K562 (cell line): ENCODE results near the gene GFOD1. TPM values are rescaled to one million over a fixed set of nuclear protein-coding genes. Genes with fewer than 3 reads are reported as not detected.

ENCODE experiments used
- CHD7 ChIP-seq: fragments of 200-600 bp; sonication (generic); IDR thresholded peaks from one replicate; pipeline ENCODE4 v1.6.1; 2012; ENCODE audit warnings: mild to moderate bottlenecking, low read depth, low read length, inconsistent platforms
- EZH2 ChIP-seq: IDR thresholded peaks from 2 replicates; pipeline ENCODE4 v1.6.1; 2012; ENCODE audit warnings: low read depth, mild to moderate bottlenecking, inconsistent platforms, low read length, borderline replicate concordance
- GABPB2 ChIP-seq: fragments of 250-450 bp; sonication (Bioruptor Pico); conservative IDR thresholded peaks from 2 replicates; pipeline ENCODE4 v1.5.1; 2021; ENCODE audit warnings: mild to moderate bottlenecking
- JUND ChIP-seq, 2 experiments: IDR thresholded peaks; 2 replicates in 1 of 2; 3 replicates in 1 of 2; pipeline ENCODE4 v1.6.1; 2011; ENCODE audit warnings: borderline replicate concordance in 2 of 2, low read depth in 2 of 2, low read length in 2 of 2, improper control_type of control experiment in 1 of 2, missing biosample characterization in 1 of 2, missing genetic modification characterization in 1 of 2, missing genetic modification reagents in 1 of 2
- KLF1 ChIP-seq: fragments of 450-650 bp; IDR thresholded peaks from 2 replicates; pipeline ENCODE4 v1.6.1; 2016; ENCODE audit warnings: missing genetic modification characterization, missing compliant biosample characterization
- PYGO2 ChIP-seq: fragments of 450-650 bp; IDR thresholded peaks from 2 replicates; pipeline ENCODE4 v1.6.1; 2016; ENCODE audit warnings: mild to moderate bottlenecking, missing genetic modification characterization, moderate library complexity, missing compliant biosample characterization
- RBM39 ChIP-seq: fragments of 200-400 bp; formaldehyde crosslinking; optimal IDR thresholded peaks from 2 replicates; pipeline ENCODE3; 2018; ENCODE audit warnings: low read depth, low read length
- RUNX1 ChIP-seq: sonication (generic); IDR thresholded peaks from 2 replicates; pipeline ENCODE4 v1.6.1; 2016; ENCODE audit warnings: antibody characterized with exemption, low read depth
- SMAD2 ChIP-seq: fragments of 150-350 bp; IDR thresholded peaks from 2 replicates; pipeline ENCODE4 v1.6.1; 2014; ENCODE audit warnings: low read depth, mild to moderate bottlenecking, low read length
- ZBTB1 ChIP-seq: sonication (generic); formaldehyde crosslinking; IDR thresholded peaks from 2 replicates; pipeline ENCODE4 v1.8.1; 2023; ENCODE audit warnings: missing genetic modification reagents, low read depth, mild to moderate bottlenecking, borderline replicate concordance
- polyA plus RNA-seq, 8 experiments: library from polyadenylated mRNA; depleted of rRNA in 4 of 8; stranded (reverse) in 5 of 8; unstranded in 3 of 8; fragments of >200 nt; fragmentation: Nextera tagmentation in 2 of 8; fragmentation: Illumina TruSeq in 1 of 8; extraction: Ambion mirVana in 2 of 8; extraction: Trizol in 1 of 8; gene quantifications; 2 replicates each; pipeline versions ENCODE4 v1.2.1 to v1.2.3, GENCODE V29; 2011 to 2014; ENCODE audit warnings: inconsistent platforms in 1 of 8, missing spikeins in 1 of 8
- total RNA-seq, 7 experiments: library from RNA; depleted of rRNA in 6 of 7; stranded (reverse); fragments of >200 nt in 6 of 7; fragmentation: Illumina TruSeq in 2 of 7; extraction: Trizol in 2 of 7; gene quantifications; 2 replicates each; pipeline versions ENCODE4 v1.2.1 to v1.2.3, GENCODE V29; 2011 to 2021; ENCODE audit warnings: low replicate concordance in 1 of 7
- TF ChIP-seq, protein P1 (sequence below): fragments of 250-450 bp; sonication (Bioruptor Pico); IDR thresholded peaks from 2 replicates; pipeline ENCODE4 v1.8.0; 2022; ENCODE audit warnings: inconsistent platforms, mild to moderate bottlenecking, moderate library complexity, borderline replicate concordance
- TF ChIP-seq, protein P2 (sequence below): IDR thresholded peaks from 2 replicates; pipeline ENCODE4 v1.6.1; 2011; ENCODE audit not compliant: insufficient read length; ENCODE audit errors: extremely low read depth

The GFOD1 gene
- total and polyA plus RNA-seq, 9 of the 15 experiments (the other 6 are each of a cell fraction or from before 2014, with no cell fraction given), result 3.8 to 12.0 (median 8.2) TPM

- TF ChIP-seq JUND (IDR thresholded peaks at IDR 0.05; ENCODE audit: borderline replicate concordance, low read depth, low read length), result no peak
- TF ChIP-seq JUND (tag; IDR thresholded peaks at IDR 0.05; ENCODE audit: borderline replicate concordance, low read depth, low read length), result no peak; the same call in 2 of the 3 replicates
- TF ChIP-seq EZH2, result no peak
- TF ChIP-seq GABPB2, result no peak
- TF ChIP-seq ZBTB1 (CRISPR knock-in tag), result peak; percentile 58; the same call in 1 of the 2 replicates
- no peak for TF ChIP-seq RBM39
- no peak for TF ChIP-seq KLF1 (tag)
- TF ChIP-seq, protein P1, sequence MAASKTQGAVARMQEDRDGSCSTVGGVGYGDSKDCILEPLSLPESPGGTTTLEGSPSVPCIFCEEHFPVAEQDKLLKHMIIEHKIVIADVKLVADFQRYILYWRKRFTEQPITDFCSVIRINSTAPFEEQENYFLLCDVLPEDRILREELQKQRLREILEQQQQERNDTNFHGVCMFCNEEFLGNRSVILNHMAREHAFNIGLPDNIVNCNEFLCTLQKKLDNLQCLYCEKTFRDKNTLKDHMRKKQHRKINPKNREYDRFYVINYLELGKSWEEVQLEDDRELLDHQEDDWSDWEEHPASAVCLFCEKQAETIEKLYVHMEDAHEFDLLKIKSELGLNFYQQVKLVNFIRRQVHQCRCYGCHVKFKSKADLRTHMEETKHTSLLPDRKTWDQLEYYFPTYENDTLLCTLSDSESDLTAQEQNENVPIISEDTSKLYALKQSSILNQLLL (CRISPR knock-in tag), result no peak
- TF ChIP-seq RUNX1, result no peak
- no peak for TF ChIP-seq SMAD2
- TF ChIP-seq, protein P2, sequence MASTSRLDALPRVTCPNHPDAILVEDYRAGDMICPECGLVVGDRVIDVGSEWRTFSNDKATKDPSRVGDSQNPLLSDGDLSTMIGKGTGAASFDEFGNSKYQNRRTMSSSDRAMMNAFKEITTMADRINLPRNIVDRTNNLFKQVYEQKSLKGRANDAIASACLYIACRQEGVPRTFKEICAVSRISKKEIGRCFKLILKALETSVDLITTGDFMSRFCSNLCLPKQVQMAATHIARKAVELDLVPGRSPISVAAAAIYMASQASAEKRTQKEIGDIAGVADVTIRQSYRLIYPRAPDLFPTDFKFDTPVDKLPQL, result no peak
- no peak for TF ChIP-seq CHD7
- no peak for TF ChIP-seq PYGO2 (tag)
Observed at GRCh38 chr6:13487122-13488014, at the start of gene GFOD1 (continued).
